Vagina (tissue), 2 donors: Measurements from ENCODE around the gene ZSCAN5A. TPM values are rescaled to one million over a fixed set of nuclear protein-coding genes. Genes with fewer than 3 reads are reported as not detected.
"Not testable (repeated sequence)": the region's sequence is repeated elsewhere in the genome, so short reads cannot be mapped to it uniquely, and the experiment has no call there.

Experiments used
- DNase-seq, 2 donors: peaks; one replicate each; pipeline ENCODE4 v3.0.0-alpha.2; 2017; ENCODE audit errors: extremely low spot score in 2 of 2
- H3K27ac ChIP-seq: fragments of 200-600 bp; sonication (generic); one replicate; pipeline ENCODE4 v1.5.1; 2019
- H3K27me3 ChIP-seq: fragments of 200-600 bp; sonication (generic); one replicate; pipeline ENCODE4 v1.5.1; 2019
- H3K36me3 ChIP-seq, 2 donors: fragments of 200-600 bp; sonication (generic); one replicate each; pipeline ENCODE4 v1.5.1; 2017 to 2019
- H3K4me1 ChIP-seq: fragments of 200-600 bp; sonication (generic); one replicate; pipeline ENCODE4 v1.5.1; 2019
- H3K4me3 ChIP-seq, 2 donors: fragments of 200-600 bp; sonication (generic); 1 replicate in 1 of 2; 2 replicates in 1 of 2; pipeline ENCODE4 v1.5.1; 2016 to 2019
- H3K9me3 ChIP-seq: fragments of 200-600 bp; sonication (generic); one replicate; pipeline ENCODE4 v1.5.1; 2019
- CTCF ChIP-seq, 3 experiments: fragments of 450-650 bp in 2 of 3; fragments of 200-600 bp in 1 of 3; sonication (generic) in 1 of 3; IDR thresholded peaks; one replicate each; pipeline ENCODE4 v1.5.1; 2017 to 2019; ENCODE audit warnings: antibody characterized with exemption in 3 of 3, mild to moderate bottlenecking in 2 of 3, moderate library complexity in 2 of 3
- POLR2A ChIP-seq, 2 donors: fragments of 450-650 bp; IDR thresholded peaks; one replicate each; pipeline ENCODE4 v1.6.1; 2017; ENCODE audit warnings: antibody characterized with exemption in 2 of 2, mild to moderate bottlenecking in 2 of 2, moderate library complexity in 2 of 2
- POLR2AphosphoS5 ChIP-seq, 2 donors: sonication (generic); formaldehyde crosslinking; IDR thresholded peaks; one replicate each; pipeline ENCODE4 v1.9.0; 2017; ENCODE audit warnings: antibody characterized with exemption in 2 of 2, mild to moderate bottlenecking in 2 of 2, low read depth in 1 of 2; ENCODE audit not compliant: insufficient read depth in 1 of 2
- intact Hi-C: fragments of 100-400 bp; cut with DNase I; formaldehyde crosslinking; loops from one replicate; pipeline ENCODE4 v1.15.1; 2023
- total RNA-seq: library from RNA; depleted of rRNA; stranded (reverse); fragments of >200 nt; gene quantifications from one replicate; pipeline ENCODE4 v1.2.3, GENCODE V29; 2016

ZSCAN5A gene
- total RNA-seq, 1 donor from 2014 or later = 2.7 TPM

- Histone ChIP-seq H3K36me3 (no peaks in the 10 kb centered on the region), H3K9me3 (no peaks in the 10 kb centered on the region), H3K4me1 (no peaks in the 10 kb centered on the region), H3K27me3 (no peaks in the 10 kb centered on the region), H3K27ac (no peak overlapping the region), H3K4me3 (no peak overlapping the region)
- intact Hi-C loops = no loop called here
- no peak for DNase-seq
- TF ChIP-seq POLR2A (IDR thresholded peaks at IDR 0.05) (no peak), CTCF (IDR thresholded peaks at IDR 0.05) (no peak), POLR2AphosphoS5 (IDR thresholded peaks at IDR 0.05; ENCODE audit: insufficient read depth in 1 of 2, low read depth in 1 of 2) (no peak)
Observed at GRCh38 chr19:56189785-56190184, 124.9 kb downstream of the ZSCAN5A start.

- intact Hi-C loops = no loop called here
- Histone ChIP-seq H3K9me3 (no peaks in the 10 kb centered on the region), H3K27ac (no peak overlapping the region), H3K4me3 (no peak overlapping the region), H3K27me3 (no peaks in the 10 kb centered on the region), H3K4me1 (no peaks in the 10 kb centered on the region), H3K36me3 (no peaks in the 10 kb centered on the region)
- no peak for DNase-seq
- TF ChIP-seq CTCF (IDR thresholded peaks at IDR 0.05) = no peak
- TF ChIP-seq POLR2AphosphoS5 (IDR thresholded peaks at IDR 0.05; ENCODE audit: insufficient read depth in 1 of 2, low read depth in 1 of 2) = no peak
- TF ChIP-seq POLR2A (IDR thresholded peaks at IDR 0.05) = no peak
Observed at GRCh38 chr19:56177564-56178243, 136.9 kb downstream of the ZSCAN5A start.

GRCh38 chr19:56176881-56177280 lies 137.8 kb downstream of the ZSCAN5A start:
- intact Hi-C loops = no loop called here

GRCh38 chr19:56176310-56176709 lies 138.3 kb downstream of the ZSCAN5A start:
- H3K4me1 ChIP-seq, H3K36me3 ChIP-seq, DNase-seq, intact Hi-C loops, H3K27ac ChIP-seq, H3K9me3 ChIP-seq, H3K27me3 ChIP-seq, H3K4me3 ChIP-seq: not testable (repeated sequence)

More at GRCh38 chr19:56176881-56177280, 137.8 kb downstream of the ZSCAN5A start:
- no peaks in the 10 kb centered on the region for H3K4me1 ChIP-seq
- H3K27ac ChIP-seq = no peak overlapping the region
- H3K36me3 ChIP-seq = no peaks in the 10 kb centered on the region
- no peak for TF ChIP-seq POLR2A (IDR thresholded peaks at IDR 0.05)
- no peak for TF ChIP-seq POLR2AphosphoS5 (IDR thresholded peaks at IDR 0.05; ENCODE audit: insufficient read depth in 1 of 2, low read depth in 1 of 2)
- TF ChIP-seq CTCF (IDR thresholded peaks at IDR 0.05) = no peak
- no peak for DNase-seq
- H3K27me3 ChIP-seq = no peaks in the 10 kb centered on the region
- no peak overlapping the region for H3K4me3 ChIP-seq
- no peaks in the 10 kb centered on the region for H3K9me3 ChIP-seq

GRCh38 chr19:56175861-56176307 lies 138.8 kb downstream of the ZSCAN5A start, which contains the start of gene GALP:
Gene GALP (plus strand): TSS chr19:56176008. CDS start chr19:56177109, 1,101 bp downstream.
- H3K4me3 ChIP-seq, H3K9me3 ChIP-seq, H3K27me3 ChIP-seq, intact Hi-C loops, H3K36me3 ChIP-seq, H3K4me1 ChIP-seq, DNase-seq, H3K27ac ChIP-seq: not testable (repeated sequence)

- no peaks in the 10 kb centered on the region for H3K9me3 ChIP-seq
- no peaks in the 10 kb centered on the region for H3K27me3 ChIP-seq
- TF ChIP-seq POLR2A (IDR thresholded peaks at IDR 0.05) = no peak
- TF ChIP-seq CTCF (IDR thresholded peaks at IDR 0.05) = no peak
- TF ChIP-seq POLR2AphosphoS5 (IDR thresholded peaks at IDR 0.05; ENCODE audit: insufficient read depth in 1 of 2, low read depth in 1 of 2) = no peak
- H3K27ac ChIP-seq = no peak overlapping the region
- intact Hi-C loops = no loop called here
- H3K4me3 ChIP-seq = no peak overlapping the region
- no peaks in the 10 kb centered on the region for H3K4me1 ChIP-seq
- no peak for DNase-seq
- H3K36me3 ChIP-seq = no peaks in the 10 kb centered on the region
Observed at GRCh38 chr19:56174550-56174949, 140.1 kb downstream of the ZSCAN5A start.
